IMR-90 (cell line): ENCODE data around the gene MYPOP.

Experiments
- CTCF ChIP-seq: conservative IDR thresholded peaks from 2 replicates; pipeline ENCODE4 v1.5.1; 2012; ENCODE audit warnings: mild to moderate bottlenecking, low read depth, low read length, improper control_type of control experiment
- POLR2A ChIP-seq: IDR thresholded peaks from 2 replicates; pipeline ENCODE4 v1.6.1; 2012; ENCODE audit warnings: mild to moderate bottlenecking, low read depth, low read length
- SMC3 ChIP-seq: fragments of 150-350 bp; IDR thresholded peaks from 2 replicates; pipeline ENCODE4 v1.6.1; 2016; ENCODE audit warnings: low read depth, mild to moderate bottlenecking, antibody characterized with exemption, low read length, moderate library complexity

- TF ChIP-seq CTCF (no peak), POLR2A (no peak), SMC3 (no peak)
Measured at GRCh38 chr19:45876161-45876410, 26.3 kb downstream of the MYPOP start.
